ENCODE measurements around the gene SPG7.
"Not testable (repeated sequence)": the region's sequence is repeated elsewhere in the genome, so short reads cannot be mapped to it uniquely, and the experiment has no call there.

SPG7 gene

DNA sequence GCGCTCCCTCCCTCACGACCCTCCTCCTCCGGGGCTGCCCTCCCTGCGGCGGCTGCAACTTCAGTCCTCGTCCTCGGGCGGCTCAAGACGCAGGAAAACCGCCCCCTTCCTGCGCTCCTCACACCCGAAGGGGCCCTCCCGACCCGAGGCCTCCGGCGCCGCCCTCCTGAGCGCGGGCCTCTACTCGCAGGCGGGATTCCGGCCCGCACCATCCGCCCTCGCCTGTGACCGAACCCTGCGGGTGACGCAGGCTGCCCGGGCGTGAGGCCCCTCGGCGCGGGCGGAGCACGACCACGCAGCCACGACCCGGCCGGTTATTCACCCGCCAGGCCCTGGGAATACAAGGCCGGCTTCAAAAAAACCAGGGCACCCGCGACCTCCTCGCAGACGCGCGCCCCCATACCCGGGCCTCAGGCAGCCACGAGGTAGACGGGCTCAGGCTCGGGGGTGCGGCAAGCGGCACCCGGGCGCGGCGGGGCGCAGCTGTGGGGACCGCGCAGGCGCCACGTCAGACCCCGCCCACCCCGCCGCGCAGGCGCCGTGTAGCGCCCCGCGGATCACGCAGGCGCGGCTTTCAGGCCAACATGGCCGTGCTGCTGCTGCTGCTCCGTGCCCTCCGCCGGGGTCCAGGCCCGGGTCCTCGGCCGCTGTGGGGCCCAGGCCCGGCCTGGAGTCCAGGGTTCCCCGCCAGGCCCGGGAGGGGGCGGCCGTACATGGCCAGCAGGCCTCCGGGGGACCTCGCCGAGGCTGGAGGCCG is at the start of gene SPG7:
Gene SPG7, plus strand, starts transcription at position 570 of the 757 bp plus-strand sequence. Its CDS starts 15 bp downstream, at position 585.
- peak; percentile 92 for DNase-seq

DNA sequence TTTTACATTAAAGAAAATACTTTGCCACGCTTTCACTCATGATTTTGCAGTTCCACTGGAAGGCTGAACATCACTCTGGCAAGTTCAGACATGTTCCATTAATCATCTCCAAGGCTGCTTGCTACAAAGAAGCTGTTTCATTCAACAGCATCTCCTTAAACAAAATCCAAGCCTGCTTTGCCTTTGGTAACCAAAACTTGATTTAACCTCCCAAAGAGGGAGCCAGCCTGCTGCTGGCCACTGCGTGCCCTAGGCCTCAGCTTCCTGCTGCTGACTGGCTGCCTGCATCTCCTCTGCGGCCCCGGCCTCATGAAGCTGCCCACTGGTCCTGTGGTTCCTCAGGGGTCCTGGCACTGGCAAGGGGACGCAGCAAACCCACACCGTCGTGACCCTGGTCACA is 49.7 kb upstream of the SPG7 start:
- no peak for DNase-seq

DNA sequence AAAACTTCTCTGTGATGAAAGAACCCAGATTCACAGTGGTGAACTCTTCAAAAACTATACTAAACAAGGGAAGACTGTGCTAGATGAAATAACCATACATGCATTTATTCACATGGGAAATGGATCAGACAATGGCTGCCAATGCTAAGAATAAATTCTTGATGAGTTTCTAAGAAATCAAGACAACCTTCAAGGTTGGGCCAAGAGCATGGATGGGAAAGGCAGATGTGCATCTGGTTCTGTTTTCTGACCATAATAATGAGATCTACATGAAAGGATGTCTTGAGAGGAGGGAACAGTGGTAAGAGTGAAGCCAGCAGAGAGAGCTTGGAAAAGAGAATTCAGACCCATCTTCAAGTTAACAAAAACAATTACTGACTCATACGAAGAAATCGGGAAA is 49.2 kb upstream of the SPG7 start:
- DNase-seq = no peak

DNA sequence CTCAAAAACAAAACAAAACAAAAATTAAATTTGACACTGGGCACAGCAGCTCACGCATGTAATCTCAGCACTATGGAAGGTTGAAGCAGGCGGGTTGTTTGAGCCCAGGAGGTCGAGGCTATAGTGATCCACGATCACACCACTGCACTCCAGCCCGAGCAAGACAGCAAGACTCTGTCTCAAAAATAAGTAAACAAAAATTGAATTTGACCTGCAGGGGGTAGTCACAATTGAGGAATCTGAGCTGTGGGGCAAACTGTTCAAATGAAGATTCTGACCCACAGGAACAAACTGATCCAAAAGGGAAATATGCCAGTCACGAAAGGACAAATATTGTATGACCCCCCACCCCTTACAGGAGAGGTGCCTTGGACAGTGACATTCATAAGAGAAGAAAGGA is 47.6 kb upstream of the SPG7 start:
- DNase-seq = no peak

DNA sequence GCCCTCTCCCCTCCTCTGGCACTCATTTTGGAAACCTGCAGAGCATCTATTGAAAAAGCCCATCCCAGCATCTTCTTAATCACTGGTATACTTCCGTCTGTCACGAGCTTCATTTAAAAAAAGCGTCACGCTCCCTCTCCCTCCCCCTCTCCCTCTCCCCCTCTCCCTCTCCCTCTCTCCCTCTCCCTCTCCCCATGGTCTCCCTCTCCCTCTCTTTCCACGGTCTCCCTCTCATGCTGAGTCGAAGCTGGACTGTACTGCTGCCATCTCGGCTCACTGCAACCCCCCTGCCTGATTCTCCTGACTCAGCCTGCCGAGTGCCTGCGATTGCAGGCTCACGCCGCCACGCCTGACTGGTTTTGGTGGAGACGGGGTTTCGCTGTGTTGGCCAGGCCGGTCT is 46.3 kb upstream of the SPG7 start:
- not testable (repeated sequence) for DNase-seq

DNA sequence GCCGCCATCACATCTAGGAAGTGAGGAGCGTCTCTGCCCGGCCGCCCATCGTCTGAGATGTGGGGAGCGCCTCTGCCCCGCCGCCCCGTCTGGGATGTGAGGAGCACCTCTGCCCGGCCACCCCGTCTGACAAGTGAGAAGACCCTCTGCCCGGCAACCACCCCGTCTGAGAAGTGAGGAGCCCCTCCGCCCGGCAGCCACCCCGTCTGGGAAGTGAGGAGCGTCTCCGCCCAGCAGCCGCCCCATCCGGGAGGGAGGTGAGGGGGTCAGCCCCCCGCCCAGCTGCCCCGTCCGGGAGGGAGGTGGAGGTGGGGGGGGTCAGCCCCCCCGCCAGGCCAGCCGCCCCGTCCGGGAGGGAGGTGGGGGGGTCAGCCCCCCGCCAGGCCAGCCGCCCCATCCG is 45.6 kb upstream of the SPG7 start:
- DNase-seq = not testable (repeated sequence)

DNA sequence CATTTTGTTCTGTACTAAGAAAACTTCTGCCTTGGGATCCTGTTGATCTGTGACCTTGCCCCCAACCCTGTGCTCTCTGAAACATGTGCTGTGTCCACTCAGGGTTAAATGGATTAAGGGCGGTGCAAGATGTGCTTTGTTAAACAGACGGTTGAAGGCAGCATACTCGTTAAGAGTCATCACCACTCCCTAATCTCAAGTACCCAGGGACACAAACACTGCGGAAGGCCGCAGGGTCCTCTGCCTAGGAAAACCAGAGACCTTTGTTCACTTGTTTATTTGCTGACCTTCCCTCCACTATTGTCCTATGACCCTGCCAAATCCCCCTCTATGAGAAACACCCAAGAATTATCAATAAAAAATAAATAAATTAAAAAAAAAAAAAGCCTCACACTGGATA is 44.9 kb upstream of the SPG7 start:
- DNase-seq = not testable (repeated sequence)

DNA sequence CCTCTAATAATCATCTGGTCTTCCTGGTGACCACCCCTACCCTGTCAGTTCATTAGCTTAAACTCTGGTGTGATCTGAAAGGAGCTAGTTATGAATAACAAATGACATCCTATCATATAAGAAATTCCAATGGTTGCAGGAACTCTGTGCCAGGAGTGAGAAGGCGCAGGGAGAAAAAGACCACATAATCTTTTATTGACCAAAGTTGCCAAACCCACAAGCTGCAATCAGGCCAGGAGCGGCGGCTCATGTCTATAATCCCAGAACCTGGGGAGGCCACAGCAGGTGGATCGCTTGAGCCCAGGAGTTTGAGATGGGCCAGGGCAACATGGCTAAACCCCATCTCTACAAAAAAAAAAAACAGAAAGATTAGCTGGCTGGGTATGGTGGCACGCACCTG is 41.3 kb upstream of the SPG7 start:
- no peak for DNase-seq

DNA sequence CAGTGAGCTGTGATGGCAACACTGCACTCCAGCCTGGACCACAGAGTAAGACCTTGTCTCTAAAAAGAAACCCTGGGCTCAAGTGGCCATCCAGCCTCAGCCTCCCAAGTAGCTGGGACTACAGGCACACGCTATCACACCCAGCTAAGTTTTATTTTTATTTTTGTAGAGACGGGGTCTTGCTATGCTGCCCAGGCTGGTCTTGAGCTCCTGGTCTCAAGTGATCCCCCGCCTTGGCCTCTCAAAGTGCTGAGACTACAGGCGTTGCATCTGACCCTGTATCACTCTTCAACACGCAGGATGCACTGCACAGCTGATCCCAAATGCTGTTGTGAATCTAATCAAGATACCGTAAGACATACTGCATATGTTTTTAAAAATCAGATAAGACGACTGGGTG is 40.8 kb upstream of the SPG7 start:
- DNase-seq = no peak

DNA sequence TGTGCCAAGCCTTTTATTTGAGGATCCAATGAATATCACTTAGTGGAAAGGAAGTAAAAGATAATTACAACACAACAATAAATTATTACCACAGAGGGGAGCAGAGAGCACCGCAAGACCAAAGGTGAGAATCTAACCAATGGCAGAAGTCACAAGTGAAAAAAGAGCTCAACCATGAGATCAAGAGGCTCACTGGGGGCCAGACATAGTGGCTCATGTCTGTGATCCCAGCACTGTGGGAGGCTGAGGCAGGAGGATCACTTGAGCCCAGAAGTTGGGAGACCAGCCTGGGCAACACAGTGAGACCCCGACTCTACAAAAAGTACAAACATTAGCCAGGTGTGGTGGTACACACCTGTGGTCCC is 35.5 kb upstream of the SPG7 start:
- no peak for DNase-seq

DNA sequence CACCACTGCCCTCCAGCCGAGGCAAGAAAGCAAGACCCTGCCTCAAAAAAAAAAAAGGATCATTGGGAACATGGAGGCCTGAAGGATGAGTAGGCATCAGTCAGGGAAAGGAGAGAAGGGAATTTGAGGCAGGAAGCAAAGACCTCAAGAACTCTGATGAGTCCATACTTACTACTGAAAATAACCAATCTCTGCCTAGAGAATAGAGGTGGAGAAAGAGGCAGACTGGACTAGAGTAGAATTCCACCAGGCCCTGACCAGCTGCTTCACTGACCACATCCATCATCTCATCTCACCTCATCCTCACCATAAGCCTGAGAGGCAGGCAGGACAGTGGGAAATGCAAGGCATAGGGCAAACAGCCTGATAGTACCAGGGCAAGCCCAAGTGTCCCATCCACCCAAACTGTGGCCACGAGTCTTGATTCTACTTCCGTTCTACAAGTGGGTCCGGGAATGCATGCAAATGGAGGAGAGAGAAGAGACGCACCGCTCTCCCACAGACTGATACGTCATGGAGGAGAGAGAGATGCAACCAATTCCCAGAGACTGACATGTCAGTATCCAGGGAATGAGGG is 35.0 kb upstream of the SPG7 start:
- DNase-seq = no peak

DNA sequence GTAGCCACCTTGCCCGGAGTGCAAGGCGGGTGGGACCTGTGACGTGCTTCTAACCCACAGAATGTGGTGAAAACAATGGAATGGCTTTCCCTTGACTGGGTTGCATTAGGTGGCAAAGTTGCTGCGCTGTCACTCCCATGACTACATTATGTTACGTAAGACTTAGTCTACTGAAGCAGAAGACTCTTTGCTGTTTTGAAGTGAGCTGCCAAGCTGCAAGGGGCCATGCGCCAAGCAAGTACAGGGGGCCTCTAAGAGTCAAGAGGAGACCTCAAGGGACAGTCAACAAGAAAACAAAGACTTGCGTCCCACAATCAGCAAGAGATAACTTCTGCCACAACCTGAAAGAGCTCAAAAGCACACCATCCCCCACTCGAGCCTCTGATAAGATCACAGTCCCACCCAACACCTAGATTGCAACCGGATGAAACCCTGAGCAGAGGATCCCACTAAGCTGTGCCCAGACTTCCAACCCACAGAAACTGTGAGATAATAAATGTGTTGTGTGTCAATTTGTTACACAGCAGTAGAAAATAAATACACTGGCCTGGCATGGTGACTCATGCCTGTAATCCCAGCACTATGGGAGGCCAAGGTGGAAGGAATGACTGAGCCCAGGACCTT is 34.3 kb upstream of the SPG7 start:
- DNase-seq = no peak

DNA sequence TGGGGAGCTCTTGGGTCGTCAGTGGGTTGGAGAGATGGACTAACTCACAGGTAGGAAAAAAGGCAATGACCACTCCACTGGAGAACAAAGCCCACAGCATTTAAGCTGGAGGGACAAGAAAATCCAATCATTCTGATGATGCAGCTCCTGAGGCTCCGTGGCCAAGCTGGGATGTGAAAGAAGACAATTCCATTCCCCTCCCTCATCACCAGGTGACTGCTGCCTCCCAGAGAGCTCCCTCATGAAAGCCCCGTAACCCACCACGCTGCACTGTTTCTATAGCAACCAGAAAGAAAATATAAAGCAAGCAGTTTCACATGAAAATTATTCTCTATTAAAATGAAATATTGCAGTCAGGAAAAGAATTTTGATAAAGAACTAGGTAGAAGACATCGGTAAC is 33.1 kb upstream of the SPG7 start:
- DNase-seq = no peak

DNA sequence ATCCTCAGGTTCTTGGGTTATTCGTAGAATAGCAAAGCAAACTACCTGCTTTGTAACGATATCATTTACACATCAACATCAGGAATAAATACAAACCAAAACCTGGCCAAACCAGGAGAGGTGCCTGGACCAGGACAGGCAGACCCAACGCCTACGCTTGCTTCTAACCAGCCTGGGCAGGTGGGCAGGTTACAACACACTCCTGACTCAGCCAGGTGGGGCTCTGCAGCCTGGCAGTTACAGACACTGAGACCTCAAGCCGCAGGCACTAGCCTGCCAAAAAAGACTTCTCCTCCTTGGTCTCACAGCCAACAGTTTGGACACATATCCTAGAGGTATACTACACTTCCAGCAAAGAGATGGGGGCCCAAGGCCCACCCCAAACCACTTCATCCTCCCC is 31.8 kb upstream of the SPG7 start:
- DNase-seq = peak; percentile 44

DNA sequence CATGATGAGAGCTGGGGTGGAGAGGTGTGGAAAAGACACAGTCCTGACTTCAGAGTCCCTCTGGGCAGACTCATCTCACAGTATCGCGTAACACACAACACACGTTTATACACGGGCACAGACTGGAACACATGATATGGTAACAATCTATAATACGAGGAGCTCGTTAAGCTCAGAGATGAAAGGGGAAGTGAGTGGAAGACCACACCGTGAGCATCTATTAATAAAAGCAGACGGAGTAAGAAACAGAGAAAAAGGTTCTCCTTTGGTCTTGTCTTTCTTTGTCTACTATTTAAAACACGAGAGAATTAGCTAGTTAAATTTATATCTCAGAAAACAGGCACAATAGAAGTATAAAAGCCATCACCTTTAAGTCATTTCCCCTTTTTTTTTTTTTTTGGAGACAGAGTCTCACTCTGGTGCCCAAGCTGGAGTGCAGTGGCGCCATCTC is 31.4 kb upstream of the SPG7 start:
- no peak for DNase-seq

DNA sequence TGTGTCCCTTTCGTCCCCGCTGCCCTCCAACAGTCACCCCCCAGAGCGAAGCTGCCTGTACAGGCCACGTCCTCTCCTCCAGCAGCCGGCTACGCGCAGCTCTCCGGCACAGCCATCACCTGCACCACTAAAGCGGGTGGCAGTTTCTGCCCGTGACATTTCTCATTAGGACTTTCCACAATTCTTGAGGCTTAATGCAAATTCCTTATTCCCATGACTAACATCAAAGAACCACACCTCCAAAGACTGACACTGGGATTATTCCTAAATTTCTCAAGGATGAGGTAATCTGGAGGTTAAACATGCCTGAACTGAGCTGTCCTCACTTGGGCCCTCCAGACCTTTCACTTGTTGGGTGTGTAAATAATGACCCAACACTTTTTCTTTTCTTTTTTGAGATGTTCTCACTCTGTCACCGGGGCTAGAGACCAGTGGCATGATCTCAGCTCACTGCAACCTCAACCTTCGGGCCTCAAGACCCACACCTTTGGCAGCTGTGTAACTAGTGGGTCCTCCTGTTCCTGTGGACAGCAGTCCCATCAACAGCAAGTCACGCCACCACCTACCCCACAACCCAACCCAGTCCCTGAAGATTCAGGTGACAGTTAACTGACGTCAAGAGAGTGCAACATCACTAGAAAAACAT is 29.5 kb upstream of the SPG7 start:
- DNase-seq = peak; percentile 34

DNA sequence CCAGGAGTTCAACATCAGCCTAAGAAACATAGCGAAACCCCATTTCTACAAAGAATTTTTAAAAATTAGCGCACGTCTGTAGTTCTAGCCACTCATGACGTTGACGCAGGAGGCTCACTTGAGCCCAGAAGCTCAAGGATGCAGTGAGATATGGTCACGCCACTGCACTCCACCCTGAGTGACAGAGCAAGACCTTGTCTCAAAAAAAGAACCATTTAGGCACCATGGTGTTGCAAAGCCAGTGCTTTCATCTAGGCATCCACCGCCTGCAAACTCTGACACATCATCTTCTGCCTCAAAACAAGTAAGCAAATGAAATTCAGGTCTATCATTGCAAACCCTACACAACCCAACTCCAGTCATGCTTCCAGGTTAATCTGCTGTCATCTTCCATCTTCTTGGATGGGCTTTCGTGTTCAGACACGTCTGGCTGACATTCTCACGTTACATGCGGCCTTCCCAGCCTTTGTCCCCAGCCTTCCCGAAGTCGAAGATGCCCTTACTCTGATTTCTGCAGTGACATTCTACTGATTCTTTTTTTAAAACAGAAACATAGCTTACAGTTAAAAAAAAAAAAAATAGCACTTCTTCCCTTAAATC is 26.7 kb upstream of the SPG7 start:
- peak; percentile 33 for DNase-seq

DNA sequence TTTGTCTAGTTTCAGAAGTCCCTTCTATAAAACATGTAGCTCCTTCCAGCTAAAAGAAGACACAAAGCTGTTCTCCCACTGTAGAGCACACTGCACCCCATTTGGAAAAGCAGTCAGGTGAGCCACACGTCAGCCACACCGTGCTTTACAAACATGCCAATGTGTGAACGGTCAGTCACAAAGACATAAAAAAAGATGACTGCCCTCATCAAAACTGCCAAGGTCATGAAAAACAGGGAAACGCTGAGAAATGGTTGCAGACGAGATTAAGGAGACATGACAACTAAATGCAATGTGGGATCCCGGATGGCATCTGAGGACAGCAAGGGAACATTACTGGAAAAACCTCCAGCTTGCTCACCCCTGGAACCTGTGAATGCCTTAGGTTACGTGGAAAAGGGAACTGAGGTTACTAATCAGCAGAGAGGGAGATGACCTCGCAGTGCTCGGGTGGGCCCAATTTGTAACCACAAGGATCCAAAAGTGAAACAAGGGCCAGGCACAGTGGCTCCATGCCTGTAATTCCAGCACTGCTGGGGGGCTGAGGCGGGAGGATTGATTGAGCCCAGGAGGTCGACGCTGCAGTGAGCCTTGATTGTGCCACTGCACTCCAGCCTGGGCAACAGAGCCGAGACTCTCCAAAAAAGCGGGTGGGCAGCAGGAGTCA is 25.9 kb upstream of the SPG7 start:
- no peak for DNase-seq

DNA sequence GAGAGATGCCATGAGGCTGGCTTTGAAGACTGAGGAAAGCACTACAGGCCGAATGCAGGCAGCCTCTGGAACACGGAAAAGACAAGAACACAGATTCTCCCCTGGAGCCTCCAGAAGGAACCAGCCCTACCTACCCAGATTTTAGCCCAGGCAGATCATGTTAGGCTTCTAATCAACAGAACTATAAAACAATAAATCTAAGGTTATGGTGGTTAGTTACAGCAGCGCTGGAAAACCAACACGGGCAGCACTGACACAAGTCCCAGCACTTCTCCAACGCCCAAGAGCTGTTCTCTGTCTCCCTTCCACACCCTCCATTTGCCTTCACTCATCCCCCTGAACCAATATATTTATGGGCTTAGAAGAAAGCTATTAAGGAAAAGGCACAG is 25.4 kb upstream of the SPG7 start:
- no peak for DNase-seq

DNA sequence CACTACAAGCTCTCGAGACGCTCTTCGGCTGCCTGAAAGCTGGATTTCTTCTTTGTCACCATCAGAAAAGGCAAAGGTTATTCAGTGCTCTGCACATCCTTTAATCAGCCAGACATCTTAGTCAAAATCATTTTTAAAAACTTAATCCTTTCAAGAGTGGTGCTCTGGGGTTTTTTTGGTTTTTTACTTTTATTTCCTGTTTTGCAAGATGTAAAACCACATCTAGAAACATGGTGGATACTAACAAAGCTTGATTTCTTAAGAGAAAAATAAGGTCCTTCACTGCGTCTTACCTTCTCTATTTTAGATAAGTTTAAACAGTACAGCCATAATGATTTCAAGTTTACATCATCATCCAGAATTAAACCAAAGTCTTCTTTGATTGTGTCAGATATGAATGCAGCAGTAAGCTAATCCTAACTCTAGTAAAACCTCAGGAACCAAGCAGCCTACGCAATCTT is 24.1 kb upstream of the SPG7 start:
- peak; percentile 45 for DNase-seq

DNA sequence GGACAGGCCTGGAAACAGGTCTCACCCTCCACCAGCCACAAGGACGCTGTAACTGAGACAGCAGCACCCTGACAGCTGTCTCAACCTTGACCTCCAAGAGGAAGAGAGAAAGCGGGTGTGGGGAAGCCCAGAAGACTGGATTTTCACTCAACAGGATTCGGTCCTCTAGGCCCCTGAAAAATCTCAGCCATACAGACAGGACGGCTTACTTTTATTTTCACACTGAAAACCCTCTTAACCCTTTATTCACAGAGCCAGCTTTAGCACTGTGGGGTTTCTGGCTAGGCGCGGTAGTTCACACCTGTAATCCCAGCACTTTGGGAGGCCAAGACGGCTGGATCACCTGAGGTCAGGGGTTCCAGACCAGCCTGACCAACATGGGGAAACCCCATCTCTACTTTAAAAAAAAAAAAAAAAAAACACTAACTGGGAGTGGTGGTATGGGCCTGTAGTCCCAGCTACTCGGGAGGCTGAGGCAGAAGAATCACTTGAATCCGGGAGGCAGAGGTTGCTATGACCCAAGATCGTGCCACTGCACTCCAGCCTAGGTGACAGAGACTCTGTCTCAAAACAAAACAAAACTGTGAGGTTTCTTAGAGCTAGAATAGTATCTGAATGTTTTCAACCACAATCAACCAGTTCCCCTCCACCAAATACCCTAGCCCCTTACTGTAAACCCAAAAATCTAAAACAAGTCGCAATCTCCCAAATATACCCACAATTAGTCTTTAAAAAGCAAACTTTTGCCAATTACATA is 23.1 kb upstream of the SPG7 start:
- peak; percentile 39 for DNase-seq

DNA sequence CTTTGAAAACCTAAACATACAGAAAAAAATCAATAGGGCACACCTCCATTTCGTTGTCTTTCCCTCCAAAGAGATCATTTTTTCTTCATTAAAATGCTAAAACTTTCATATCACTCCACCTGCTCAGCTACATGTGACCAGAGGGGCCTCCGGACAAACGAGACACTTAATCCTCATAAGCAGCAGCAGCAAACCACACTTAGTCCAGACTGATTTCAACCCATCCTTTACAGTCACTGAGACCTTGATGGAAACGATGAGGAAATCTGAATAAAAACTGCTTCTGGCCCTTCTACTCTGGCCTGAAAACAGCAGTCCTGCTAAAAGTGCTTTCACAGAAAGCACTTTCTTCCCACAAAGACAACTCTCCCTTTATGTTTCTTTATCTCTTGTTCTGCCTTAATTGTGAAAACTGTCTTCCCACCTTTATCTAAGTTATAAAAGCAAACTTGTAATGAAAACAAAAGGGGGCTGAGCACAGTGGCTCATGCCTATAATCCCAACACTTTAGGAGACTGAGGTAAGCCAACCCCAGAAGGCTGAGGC is 22.4 kb upstream of the SPG7 start:
- no peak for DNase-seq
